G401.6 (cell line): ENCODE data around the gene LIG3.
"Not testable (repeated sequence)": the region's sequence is repeated elsewhere in the genome, so short reads cannot be mapped to it uniquely, and the experiment has no call there.

Experiments used
- FAIRE-seq: peaks from 2 replicates; lab custom pipeline; 2012; peaks lifted over from hg19 to GRCh38; lab: Jason Lieb, UNC

The LIG3 gene

GRCh38 chr17:35000965-35001364, 20.7 kb downstream of the LIG3 start:
- FAIRE-seq = not testable (repeated sequence)

GRCh38 chr17:35001549-35001948, 21.2 kb downstream of the LIG3 start:
- no peak for FAIRE-seq

GRCh38 chr17:35002876-35003551, 22.7 kb downstream of the LIG3 start:
- FAIRE-seq = no peak

DNA sequence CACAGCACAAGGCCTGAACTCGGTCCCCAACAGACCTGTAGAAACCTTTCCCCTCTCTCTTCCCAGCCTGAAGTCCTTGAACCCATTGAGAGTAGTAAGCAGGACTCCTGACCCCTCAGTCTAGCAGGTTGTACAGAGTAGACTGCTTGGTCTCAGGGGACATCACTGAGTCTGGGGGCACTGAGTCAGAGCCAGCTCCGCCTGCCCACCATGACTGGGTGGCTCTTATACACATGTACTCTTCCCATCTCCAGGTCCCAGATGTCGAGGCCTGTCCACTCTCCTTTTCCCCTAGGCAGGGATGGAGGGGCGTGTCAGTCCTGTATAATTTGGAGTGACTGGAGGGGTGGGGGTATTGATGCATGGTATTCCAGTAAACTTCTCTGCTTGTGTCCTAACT, 23.5 kb downstream of the LIG3 start:
- no peak for FAIRE-seq

DNA sequence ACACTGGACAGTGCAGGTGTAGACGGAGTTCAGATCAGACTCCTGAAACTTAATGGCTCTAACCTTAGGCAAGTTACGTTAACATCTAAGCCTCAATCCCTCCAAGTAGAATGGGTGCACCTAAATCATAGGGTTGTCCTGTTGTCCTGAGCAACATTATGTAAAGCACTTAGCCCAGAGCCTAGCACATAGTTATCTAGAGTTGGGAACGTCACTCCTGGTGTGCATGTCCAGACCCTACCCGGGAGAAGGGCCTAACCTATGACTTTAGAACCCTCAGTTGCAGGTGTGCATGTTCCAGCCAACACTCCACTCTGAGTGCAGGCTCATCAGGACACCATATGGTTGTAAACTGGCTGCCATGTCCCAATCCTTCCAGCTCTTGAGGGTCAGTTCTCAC, 26.0 kb downstream of the LIG3 start:
- FAIRE-seq = no peak

DNA sequence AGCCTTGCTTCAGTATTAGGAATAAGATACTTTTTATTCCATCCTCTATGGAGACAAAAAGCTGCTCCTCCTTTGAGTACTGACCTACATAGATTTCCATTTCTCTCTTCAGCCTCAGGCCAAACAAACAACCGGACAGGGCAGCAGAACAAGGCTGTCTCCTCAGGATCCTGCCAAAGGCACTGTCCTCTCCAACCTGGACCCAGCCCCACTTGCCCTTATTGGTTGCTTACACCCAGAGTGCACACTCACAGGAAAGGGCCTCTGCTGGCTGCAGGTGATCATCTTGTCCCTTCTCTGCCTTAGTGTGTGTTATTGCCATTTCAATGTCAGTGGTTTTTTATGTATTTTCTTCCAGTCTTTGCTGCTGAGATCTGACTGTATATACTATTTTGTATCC, 26.6 kb downstream of the LIG3 start:
- no peak for FAIRE-seq

- no peak for FAIRE-seq
Measured at GRCh38 chr17:35010093-35010492, 29.8 kb downstream of the LIG3 start.

DNA sequence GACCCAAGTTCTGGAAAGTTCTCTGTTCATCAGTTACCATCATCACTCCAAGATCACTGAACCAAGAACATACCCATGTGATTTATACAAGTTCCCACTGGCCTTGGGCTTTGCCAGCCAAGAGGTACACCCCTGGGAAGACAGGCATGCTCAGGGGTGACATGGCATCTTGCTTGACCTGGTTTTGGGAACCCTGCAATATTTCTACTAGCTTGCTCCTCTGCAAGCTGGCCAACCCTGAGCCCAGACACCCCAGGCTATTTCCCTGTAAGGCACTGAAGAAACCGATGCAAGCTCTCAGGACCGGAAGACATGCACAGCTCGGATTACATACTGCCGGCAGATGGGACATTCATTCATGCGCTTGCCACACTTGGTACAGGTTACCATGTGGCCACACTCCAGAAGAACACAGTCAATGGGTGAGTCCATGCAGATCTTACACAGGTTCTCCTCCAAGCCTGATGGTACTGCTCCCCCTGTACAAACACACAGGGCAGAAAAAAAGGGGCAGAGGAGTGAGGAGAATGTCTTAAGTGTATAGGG, 31.4 kb downstream of the LIG3 start:
- no peak for FAIRE-seq

DNA sequence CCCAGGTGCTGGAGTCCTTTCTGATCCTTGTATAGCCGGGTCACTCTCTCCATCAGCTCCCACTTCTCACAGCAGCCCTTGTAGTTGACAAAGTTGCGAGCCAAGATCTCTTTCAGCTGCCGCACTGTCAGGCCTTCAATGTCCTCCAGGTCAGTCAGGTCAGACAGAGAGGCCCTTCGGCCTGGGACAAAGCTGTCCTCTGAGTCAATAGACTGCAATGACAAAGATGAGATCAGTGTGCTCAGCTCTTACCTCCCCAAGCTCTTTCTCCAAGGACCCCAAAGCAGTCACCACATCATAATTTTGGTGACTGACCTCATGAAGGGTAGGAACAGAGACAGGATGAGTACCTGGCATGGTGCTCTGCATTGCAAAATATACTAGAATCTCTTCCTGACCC, 36.1 kb downstream of the LIG3 start:
- no peak for FAIRE-seq

DNA sequence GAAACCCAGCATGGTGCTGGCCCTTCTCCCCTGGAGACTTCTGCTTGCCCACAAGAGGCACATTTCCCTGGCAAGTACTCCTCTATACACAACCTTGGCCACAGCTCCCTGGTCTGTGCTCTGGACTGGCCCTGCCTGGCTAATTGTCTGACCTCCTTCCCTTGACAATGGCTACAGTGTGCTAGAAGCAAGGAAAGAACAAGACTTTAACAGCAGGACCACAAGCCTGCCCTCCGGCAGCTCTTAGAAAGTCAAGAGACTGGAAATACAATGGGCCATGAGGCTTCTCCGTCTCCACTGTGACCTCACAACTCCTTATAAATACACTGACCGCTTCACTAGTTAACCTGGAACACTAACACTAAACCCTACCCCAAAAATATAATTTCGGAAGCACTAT, 36.7 kb downstream of the LIG3 start:
- no peak for FAIRE-seq

GRCh38 chr17:35018814-35019213, 38.5 kb downstream of the LIG3 start:
- FAIRE-seq = no peak

DNA sequence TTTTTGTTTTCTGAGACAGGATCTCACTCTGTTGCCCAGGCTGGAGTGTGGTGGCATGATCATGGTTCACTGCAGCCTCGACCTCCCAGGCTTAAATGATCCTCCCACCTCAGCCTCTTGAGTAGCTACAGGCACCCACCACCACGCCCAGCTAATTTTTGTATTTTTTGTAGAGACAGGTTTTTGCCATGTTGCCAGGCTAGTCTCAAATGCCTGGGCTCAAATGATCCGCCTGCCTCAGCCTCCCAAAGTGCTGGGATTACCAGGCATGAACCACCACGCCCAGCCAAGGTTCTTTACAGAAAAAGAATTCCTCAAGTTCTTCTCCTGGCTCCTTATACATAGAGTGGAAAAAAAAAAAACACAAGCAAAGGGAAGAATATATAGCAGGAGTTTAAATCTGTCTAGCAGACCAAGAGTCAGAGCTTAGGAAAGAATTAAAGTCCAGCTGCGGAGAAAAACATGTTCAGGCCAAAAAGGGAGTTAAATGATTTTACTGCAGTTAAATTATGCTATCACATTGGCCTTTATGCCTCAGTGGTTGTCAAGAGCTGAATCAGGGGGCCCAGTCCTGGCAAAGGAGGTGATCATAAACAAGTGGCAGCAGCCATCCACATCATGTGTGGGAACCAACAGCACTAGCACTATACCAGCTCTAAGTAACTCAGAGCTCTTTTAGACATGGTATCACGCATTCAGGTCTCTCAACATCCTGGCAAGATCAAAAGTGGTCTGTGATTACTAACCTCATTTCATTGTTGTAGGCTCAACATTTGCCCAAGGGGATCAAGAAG, 39.3 kb downstream of the LIG3 start:
- FAIRE-seq = no peak

DNA sequence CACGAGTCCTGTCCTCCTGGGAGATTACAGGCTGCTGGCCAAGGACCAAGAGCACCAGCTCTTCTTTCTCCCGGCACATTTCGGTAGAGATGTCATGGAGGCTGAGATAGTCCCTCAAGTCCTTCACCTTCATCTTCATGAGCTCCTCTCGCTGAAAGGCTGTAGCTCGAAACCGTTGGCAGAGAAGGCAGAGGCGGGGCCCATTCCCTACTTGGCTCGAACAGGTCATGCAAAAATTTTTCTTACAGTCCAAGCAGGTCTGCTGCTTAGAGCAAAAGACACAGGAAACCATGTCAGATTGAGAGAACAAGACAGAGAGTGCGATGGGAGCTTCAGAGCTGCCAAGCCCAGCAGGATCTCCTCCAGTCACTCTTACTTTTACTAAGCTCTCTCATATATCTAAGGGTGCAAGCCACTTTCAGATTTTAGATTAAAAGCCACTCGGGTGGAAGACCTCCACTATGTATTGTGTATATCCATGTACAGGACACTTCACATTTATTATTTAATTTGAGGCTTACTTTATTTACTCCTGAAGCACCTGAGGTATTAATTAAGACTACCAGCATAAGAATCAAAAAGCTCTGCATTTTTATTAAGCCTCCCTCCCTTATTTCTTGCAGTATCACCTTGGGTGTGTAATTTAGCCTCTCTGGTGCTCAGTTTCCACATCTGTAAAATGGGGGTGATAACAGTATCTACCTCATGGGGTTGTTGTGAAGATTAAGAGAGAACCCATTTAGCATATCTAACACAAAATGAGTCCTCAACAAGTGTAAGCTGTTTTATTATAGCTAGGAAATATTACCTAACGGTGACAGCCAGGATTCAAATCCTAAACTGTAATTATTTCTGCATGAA, 41.4 kb downstream of the LIG3 start:
- no peak for FAIRE-seq

GRCh38 chr17:35022536-35023063, 42.3 kb downstream of the LIG3 start:
- FAIRE-seq = no peak

DNA sequence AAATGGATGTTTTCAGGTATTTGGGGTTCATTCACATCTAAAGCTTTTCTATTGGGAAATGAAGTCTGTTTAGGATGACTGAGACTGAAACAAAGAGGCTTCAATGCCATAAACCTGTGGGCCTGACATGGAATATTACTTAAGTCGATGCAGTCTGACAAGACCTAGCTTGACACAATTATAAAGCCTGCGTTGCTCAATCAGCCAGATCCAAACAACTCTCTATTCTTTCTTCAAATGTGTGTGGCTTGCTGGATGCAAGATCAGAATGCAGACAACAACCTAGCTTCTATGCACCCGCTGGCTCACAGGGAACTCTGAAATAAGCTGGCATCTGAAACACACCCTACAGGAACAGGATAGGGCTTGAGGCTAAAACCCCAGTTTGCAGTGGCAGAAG, 43.2 kb downstream of the LIG3 start:
- no peak for FAIRE-seq

- no peak for FAIRE-seq
Measured at GRCh38 chr17:35025541-35025940, 45.2 kb downstream of the LIG3 start.

DNA sequence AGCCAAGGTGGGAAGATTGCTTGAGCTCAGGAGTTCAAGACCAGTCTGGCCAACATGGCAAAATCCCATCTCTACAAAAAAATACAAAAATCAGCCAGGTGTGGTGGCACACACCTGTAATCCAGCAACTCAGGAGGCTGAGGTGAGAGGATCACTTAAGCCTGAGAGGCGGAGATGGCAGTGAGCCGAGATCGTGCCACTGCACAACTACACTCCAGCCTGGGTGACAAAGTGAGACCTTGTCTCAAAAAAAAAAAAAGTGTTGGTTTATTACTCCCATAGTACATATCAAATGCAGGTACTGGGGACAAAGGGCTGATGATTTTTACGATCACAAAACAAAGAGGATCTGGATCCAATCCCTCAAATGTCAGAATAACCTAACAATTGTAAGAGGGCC, 47.8 kb downstream of the LIG3 start:
- FAIRE-seq = not testable (repeated sequence)

DNA sequence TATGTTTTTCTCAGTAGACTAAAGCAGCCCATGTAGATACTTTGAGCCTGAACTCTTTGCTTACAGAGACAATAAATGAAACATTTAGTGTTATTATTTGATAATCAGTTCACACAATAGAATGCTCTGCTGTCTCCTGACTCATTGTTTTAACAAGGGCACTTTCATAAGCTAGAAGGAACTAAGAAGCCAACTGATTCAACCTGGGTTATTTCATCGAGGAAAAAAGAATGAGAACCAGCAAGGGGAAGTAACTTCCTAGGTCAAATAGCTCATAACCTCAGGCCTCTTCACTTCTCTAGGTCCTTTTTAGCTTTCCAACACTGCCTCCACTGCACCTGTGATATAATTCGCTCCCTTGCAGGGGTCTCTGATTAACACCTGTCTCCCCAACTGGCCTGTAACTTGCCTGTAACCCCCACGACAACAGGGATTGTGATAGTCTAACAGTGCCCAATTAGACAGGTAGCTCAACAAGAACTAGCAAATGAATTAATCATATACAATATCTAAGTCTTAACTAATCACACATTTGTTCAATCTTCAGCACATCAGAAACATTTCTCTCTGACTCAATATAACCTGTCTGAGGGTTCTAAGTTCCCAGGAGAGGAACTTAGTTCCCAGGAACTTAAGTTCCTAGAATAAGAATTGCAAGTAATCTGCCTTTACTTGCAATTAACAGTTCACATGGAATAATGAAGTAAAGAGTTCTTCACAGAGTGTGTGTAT, 48.4 kb downstream of the LIG3 start:
- no peak for FAIRE-seq

GRCh38 chr17:35030780-35031179, 50.5 kb downstream of the LIG3 start:
- no peak for FAIRE-seq

DNA sequence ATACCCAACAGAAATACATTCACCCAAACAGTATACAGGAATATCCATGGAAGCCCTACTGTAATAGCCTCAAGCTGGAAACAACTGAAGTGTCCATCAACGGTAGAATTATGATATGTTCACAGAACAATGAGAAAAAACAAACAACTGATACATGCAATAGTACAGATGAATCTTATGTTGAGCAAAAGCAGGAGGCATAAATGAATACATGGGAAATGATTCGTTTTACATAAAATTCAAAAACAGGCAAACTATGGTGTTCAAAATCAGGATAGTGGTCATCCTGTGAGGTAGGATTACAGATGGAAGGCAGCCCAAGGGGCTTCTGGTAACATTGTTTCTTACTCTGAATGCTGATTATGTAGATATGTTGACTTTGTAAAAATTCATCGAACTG, 58.1 kb downstream of the LIG3 start:
- no peak for FAIRE-seq

GRCh38 chr17:35041390-35041789, 61.1 kb downstream of the LIG3 start:
- FAIRE-seq = no peak

GRCh38 chr17:35044181-35044580, 63.9 kb downstream of the LIG3 start:
- FAIRE-seq = no peak
